ENCODE data around the gene PYGB. TPM values are rescaled to one million over a fixed set of nuclear protein-coding genes. Genes with fewer than 3 reads are reported as not detected.

Gene PYGB
- total and polyA plus RNA-seq, 2 donors (not counting 1 experiment from before 2014, with no cell fraction given), result 22.5 to 30.6 TPM

DNA sequence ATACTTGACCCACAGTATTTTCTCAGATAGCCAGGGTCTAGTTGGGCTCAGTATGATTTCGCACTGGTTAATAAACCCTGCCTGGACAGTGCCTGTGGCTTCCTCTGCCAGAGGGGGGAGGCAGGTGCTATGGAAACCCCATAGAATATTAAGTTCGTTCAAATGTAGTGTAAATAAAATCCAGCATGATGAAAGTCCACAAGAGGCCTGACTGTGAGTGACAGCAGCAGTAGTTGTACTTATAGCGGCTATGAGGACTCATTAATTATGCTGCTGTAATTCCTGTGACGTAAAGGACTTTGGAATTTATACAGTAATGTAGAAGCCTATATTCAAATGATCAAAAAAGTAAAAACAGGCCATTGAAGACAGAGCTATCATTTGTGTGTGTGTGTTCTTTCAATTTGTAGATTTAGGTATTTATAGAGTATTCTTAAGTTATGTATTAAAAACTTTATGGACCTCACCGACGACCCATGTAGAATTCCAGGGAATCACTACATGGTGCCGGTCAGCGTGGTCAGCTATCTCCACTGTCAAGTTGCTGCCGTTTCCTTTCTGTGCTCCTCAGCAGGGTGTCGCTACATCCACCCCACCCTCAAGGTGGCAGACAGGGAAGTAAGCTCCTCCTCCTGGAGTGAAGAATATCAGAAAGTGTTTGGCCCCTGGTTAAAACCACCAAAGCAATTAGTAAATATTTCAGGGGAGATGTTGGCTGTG is 10.0 kb downstream of the PYGB start:
- H3K4me1 Mint-ChIP-seq, result no peaks in the 10 kb centered on the region
- ChIA-PET POLR2A (no interaction called here), CTCF (no interaction called here)
- Histone ChIP-seq H3K79me2 (ENCODE audit: control insufficient read depth, insufficient read depth, low read length) (peaks cover 19% of the 10 kb centered on the region), H3K9ac (ENCODE audit: low read length) (no peak overlapping the region), H3K36me3 (replicated peaks in 1 of 2; ENCODE audit: control extremely low read depth in 1 of 2, control insufficient read depth in 1 of 2, extremely low read depth in 1 of 2, insufficient read depth in 2 of 2, low read length in 1 of 2) (peaks cover 3 to 13% of the 10 kb centered on the region in 2 experiments), H3K27ac (ENCODE audit: low read length in 2 of 2) (no peak overlapping the region), H3K4me3 (ENCODE audit: control extremely low read depth in 1 of 5, extremely low read depth in 1 of 5, insufficient read depth in 1 of 5, low read depth in 2 of 5, low read length in 4 of 5) (no peak overlapping the region), H2AFZ (ENCODE audit: insufficient read depth, low read depth, low read length, poor library complexity, severe bottlenecking) (no peak overlapping the region), H4K20me1 (ENCODE audit: control insufficient read depth, insufficient read depth, low read length, poor library complexity, severe bottlenecking) (peaks cover 21% of the 10 kb centered on the region), H3K4me1 (ENCODE audit: control insufficient read depth in 2 of 2, insufficient read depth in 2 of 2, low read length in 2 of 2) (no peaks in the 10 kb centered on the region), H3K27me3 (replicated peaks in 1 of 4; ENCODE audit: control extremely low read depth in 1 of 4, control insufficient read depth in 3 of 4, insufficient read depth in 4 of 4, low read length in 3 of 4) (no peaks in the 10 kb centered on the region), H3K9me3 (ENCODE audit: control extremely low read depth in 1 of 3, control insufficient read depth in 2 of 3, insufficient read depth in 1 of 3, low read length in 2 of 3) (no peaks in the 10 kb centered on the region), H3K4me2 (replicated peaks; ENCODE audit: low read depth, low read length, poor library complexity, severe bottlenecking) (no peak overlapping the region)
- no peak overlapping the region for H3K4me3 Mint-ChIP-seq
- no peak overlapping the region for H3K27ac Mint-ChIP-seq
- peaks cover 3% of the 10 kb centered on the region for H3K9me3 Mint-ChIP-seq (ENCODE audit: insufficient read depth)
- no peak for ATAC-seq (ENCODE audit: low read depth)
- no peak for TF ChIP-seq CTCF (IDR thresholded peaks at IDR 0.05)
- TF ChIP-seq EZH2 (IDR thresholded peaks at IDR 0.05; ENCODE audit: borderline replicate concordance, insufficient read depth, low read depth, low read length, poor library complexity, severe bottlenecking), result no peak
- WGBS (ENCODE audit: insufficient coverage), result 93% methylated on average over 8 of the region's 10 CpGs
- DNase-seq, result no peak
- no peaks in the 10 kb centered on the region for H3K27me3 Mint-ChIP-seq
- intact Hi-C loops (cut with micrococcal nuclease), result no loop called here

GRCh38 chr20:25258476-25258805 is 10.6 kb downstream of the PYGB start:
- POLR2A ChIA-PET, result no interaction called here
- 100% methylated on average over 8 of the region's 8 CpGs for WGBS (ENCODE audit: insufficient coverage)
- no peak overlapping the region for H3K4me3 Mint-ChIP-seq
- TF ChIP-seq EZH2 (IDR thresholded peaks at IDR 0.05; ENCODE audit: borderline replicate concordance, insufficient read depth, low read depth, low read length, poor library complexity, severe bottlenecking) (no peak), CTCF (IDR thresholded peaks at IDR 0.05) (no peak)
- H3K27me3 ChIP-seq (replicated peaks in 1 of 4; ENCODE audit: control extremely low read depth in 1 of 4, control insufficient read depth in 3 of 4, insufficient read depth in 4 of 4, low read length in 3 of 4), result no peaks in the 10 kb centered on the region
- H3K4me1 Mint-ChIP-seq, result no peaks in the 10 kb centered on the region
- no peak overlapping the region for H3K27ac ChIP-seq (ENCODE audit: low read length in 2 of 2)
- H2AFZ ChIP-seq (ENCODE audit: insufficient read depth, low read depth, low read length, poor library complexity, severe bottlenecking), result no peak overlapping the region
- peaks cover 3 to 13% of the 10 kb centered on the region in 2 experiments for H3K36me3 ChIP-seq (replicated peaks in 1 of 2; ENCODE audit: control extremely low read depth in 1 of 2, control insufficient read depth in 1 of 2, extremely low read depth in 1 of 2, insufficient read depth in 2 of 2, low read length in 1 of 2)
- DNase-seq (no peak), ATAC-seq (ENCODE audit: low read depth) (no peak)
- H3K9ac ChIP-seq (ENCODE audit: low read length), result no peak overlapping the region
- no peak overlapping the region for H3K27ac Mint-ChIP-seq
- peaks cover 19% of the 10 kb centered on the region for H3K79me2 ChIP-seq (ENCODE audit: control insufficient read depth, insufficient read depth, low read length)
- intact Hi-C loops (cut with micrococcal nuclease), result no loop called here
- peaks cover 6% of the 10 kb centered on the region for H3K9me3 Mint-ChIP-seq (ENCODE audit: insufficient read depth)
- no peaks in the 10 kb centered on the region for H3K9me3 ChIP-seq (ENCODE audit: control extremely low read depth in 1 of 3, control insufficient read depth in 2 of 3, insufficient read depth in 1 of 3, low read length in 2 of 3)
- CTCF ChIA-PET, result no interaction called here
- no peak overlapping the region for H3K4me2 ChIP-seq (replicated peaks; ENCODE audit: low read depth, low read length, poor library complexity, severe bottlenecking)
- H3K27me3 Mint-ChIP-seq, result no peaks in the 10 kb centered on the region
- peaks cover 21% of the 10 kb centered on the region for H4K20me1 ChIP-seq (ENCODE audit: control insufficient read depth, insufficient read depth, low read length, poor library complexity, severe bottlenecking)
- H3K4me3 ChIP-seq (ENCODE audit: control extremely low read depth in 1 of 5, extremely low read depth in 1 of 5, insufficient read depth in 1 of 5, low read depth in 2 of 5, low read length in 4 of 5), result no peak overlapping the region
- no peaks in the 10 kb centered on the region for H3K4me1 ChIP-seq (ENCODE audit: control insufficient read depth in 2 of 2, insufficient read depth in 2 of 2, low read length in 2 of 2)

Measured in B cell (primary cell).